A673 (cell line): ENCODE measurements around the gene RSPH9. TPM values are rescaled to one million over a fixed set of nuclear protein-coding genes. Genes with fewer than 3 reads are reported as not detected.

Experiments used
- BruUV-seq: library from RNA; stranded (reverse); fragments of 400-500 nt; replicated peaks from 2 replicates; lab custom pipeline; 2021; lab: Mats Ljungman, UMichigan
- CTCF ChIA-PET: fragments of 300-600 bp; sonication (Branson Sonifier 250); formaldehyde crosslinking; loops from one replicate; lab custom pipeline; 2022; ENCODE audit warnings: antibody characterized with exemption; lab: Charles Lee
- POLR2A ChIA-PET: fragments of 300-600 bp; sonication (Branson Sonifier 250); formaldehyde crosslinking; loops from one replicate; lab custom pipeline; 2022; ENCODE audit warnings: antibody characterized with exemption; ENCODE audit not compliant: low non-redundant PET; lab: Charles Lee
- DNase-seq: peaks from one replicate; pipeline ENCODE4 v3.0.0-alpha.2; 2015; ENCODE audit warnings: low spot score
- H3K27ac ChIP-seq: fragments of 200-600 bp; sonication (generic); 2 replicates; pipeline ENCODE4 v1.5.1; 2016; ENCODE audit warnings: mixed run types, low read depth, mild to moderate bottlenecking, mixed read lengths, antibody characterized with exemption, low read length; ENCODE audit not compliant: poor library complexity, severe bottlenecking
- H3K27me3 ChIP-seq: fragments of 200-600 bp; sonication (generic); replicated peaks from 2 replicates; pipeline ENCODE4 v1.6.1; 2017; ENCODE audit warnings: mixed run types, low read depth, mild to moderate bottlenecking, mixed read lengths, antibody characterized with exemption, low read length; ENCODE audit not compliant: insufficient read depth, poor library complexity
- H3K36me3 ChIP-seq: fragments of 200-600 bp; sonication (generic); 2 replicates; pipeline ENCODE4 v1.6.1; 2016; ENCODE audit warnings: mixed run types, mild to moderate bottlenecking, mixed read lengths, antibody characterized with exemption, low read length; ENCODE audit not compliant: insufficient read depth, poor library complexity, severe bottlenecking
- H3K4me1 ChIP-seq: fragments of 200-600 bp; sonication (generic); 2 replicates; pipeline ENCODE4 v1.6.1; 2017; ENCODE audit warnings: mixed run types, mild to moderate bottlenecking, mixed read lengths, antibody characterized with exemption, low read length; ENCODE audit not compliant: insufficient read depth, poor library complexity, severe bottlenecking
- H3K4me3 ChIP-seq: fragments of 200-600 bp; sonication (generic); 2 replicates; pipeline ENCODE4 v1.5.1; 2016; ENCODE audit warnings: low read depth, mixed run types, mild to moderate bottlenecking, mixed read lengths, low read length; ENCODE audit not compliant: poor library complexity, severe bottlenecking
- H3K9me3 ChIP-seq: fragments of 200-600 bp; sonication (generic); 2 replicates; pipeline ENCODE4 v1.6.1; 2016; ENCODE audit warnings: mixed run types, low read depth, mild to moderate bottlenecking, mixed read lengths, antibody characterized with exemption, low read length; ENCODE audit not compliant: poor library complexity, severe bottlenecking
- EZH2 ChIP-seq: fragments of 200-600 bp; sonication (generic); IDR thresholded peaks from 2 replicates; pipeline ENCODE4 v1.6.1; 2017; ENCODE audit warnings: borderline replicate concordance, low read depth, mild to moderate bottlenecking, mixed read lengths, antibody characterized with exemption, low read length; ENCODE audit not compliant: poor library complexity, severe bottlenecking
- intact Hi-C: fragments of 100-400 bp; cut with micrococcal nuclease; formaldehyde crosslinking; loops from one replicate; pipeline ENCODE4 v1.10.0; 2022; ENCODE audit not compliant: unreplicated experiment
- total RNA-seq: library from RNA; stranded (reverse); gene quantifications from 2 replicates; pipeline ENCODE4 v1.2.3, GENCODE V29; 2021
- TF ChIP-seq, protein P1 (sequence below): fragments of 300-800, 200-600 bp; sonication (generic); conservative IDR thresholded peaks from 2 replicates; pipeline ENCODE4 v1.5.1; 2017; ENCODE audit warnings: low read depth, mild to moderate bottlenecking, antibody characterized with exemption, low read length, moderate library complexity, mixed read lengths

Gene RSPH9
- total RNA-seq, 1 experiment from 2014 or later = 0.11 TPM

DNA sequence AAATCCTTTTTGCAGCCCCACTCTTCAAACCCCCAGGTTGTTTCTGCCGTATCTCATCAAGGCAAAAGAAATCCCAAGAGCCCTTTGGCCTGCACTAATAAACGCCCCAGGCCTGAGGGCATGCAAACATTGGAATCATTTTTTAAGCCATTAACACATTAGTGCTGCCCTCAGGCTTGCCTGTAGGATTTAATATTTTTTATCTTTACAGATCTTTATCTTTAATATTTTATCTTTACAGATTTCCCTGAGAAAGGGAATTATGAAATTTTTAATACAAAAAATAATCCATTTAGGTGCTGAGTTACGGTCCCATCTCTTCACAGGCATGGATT is 30.5 kb upstream of the RSPH9 start:
- intact Hi-C loops = no loop called here
- Histone ChIP-seq H3K9me3 (no peaks in the 10 kb centered on the region), H3K36me3 (peaks cover 42% of the 10 kb centered on the region), H3K27ac (no peak overlapping the region), H3K4me3 (no peak overlapping the region), H3K4me1 (no peaks in the 10 kb centered on the region), H3K27me3 (no peaks in the 10 kb centered on the region)
- DNase-seq = no peak
- BruUV-seq = no TSS peak
- CTCF ChIA-PET = no interaction called here
- TF ChIP-seq, protein P1, sequence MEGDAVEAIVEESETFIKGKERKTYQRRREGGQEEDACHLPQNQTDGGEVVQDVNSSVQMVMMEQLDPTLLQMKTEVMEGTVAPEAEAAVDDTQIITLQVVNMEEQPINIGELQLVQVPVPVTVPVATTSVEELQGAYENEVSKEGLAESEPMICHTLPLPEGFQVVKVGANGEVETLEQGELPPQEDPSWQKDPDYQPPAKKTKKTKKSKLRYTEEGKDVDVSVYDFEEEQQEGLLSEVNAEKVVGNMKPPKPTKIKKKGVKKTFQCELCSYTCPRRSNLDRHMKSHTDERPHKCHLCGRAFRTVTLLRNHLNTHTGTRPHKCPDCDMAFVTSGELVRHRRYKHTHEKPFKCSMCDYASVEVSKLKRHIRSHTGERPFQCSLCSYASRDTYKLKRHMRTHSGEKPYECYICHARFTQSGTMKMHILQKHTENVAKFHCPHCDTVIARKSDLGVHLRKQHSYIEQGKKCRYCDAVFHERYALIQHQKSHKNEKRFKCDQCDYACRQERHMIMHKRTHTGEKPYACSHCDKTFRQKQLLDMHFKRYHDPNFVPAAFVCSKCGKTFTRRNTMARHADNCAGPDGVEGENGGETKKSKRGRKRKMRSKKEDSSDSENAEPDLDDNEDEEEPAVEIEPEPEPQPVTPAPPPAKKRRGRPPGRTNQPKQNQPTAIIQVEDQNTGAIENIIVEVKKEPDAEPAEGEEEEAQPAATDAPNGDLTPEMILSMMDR = no peak
- TF ChIP-seq EZH2 = no peak
- POLR2A ChIA-PET = no interaction called here

DNA sequence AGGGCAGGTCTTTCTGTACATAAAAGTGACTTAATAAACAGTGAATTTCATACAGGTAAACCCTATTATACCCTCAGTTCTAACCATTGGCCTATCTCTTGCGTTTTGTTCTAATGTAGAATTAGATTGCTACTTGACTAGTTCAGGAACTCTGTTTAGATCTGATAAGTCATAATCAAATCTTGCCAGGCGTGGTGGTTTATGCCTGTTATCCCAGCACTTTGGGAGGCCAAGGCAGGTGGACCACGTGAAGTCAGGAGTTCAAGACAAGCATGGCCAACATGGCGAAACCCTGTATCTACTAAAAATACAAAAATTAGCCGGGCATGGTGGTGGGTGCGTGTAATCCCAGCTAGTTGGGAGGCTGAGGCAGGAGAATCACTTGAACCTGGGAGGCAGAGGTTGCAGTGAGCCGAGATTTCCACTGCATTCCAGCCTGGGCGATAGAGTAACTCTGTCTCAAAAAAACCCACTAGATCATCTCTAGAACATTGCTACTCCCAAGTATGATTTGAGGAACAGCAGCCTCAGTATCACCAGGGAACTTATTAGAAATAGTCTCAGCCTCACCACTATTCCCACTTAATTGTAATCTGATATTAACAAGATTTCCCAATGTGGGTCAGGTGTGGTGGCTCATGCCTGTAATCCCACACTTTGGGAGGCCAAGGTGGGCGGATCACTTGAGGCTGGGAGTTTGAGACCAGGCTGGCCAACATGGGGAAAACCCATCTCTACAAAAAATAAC is 27.9 kb upstream of the RSPH9 start:
- CTCF ChIA-PET = no interaction called here

DNA sequence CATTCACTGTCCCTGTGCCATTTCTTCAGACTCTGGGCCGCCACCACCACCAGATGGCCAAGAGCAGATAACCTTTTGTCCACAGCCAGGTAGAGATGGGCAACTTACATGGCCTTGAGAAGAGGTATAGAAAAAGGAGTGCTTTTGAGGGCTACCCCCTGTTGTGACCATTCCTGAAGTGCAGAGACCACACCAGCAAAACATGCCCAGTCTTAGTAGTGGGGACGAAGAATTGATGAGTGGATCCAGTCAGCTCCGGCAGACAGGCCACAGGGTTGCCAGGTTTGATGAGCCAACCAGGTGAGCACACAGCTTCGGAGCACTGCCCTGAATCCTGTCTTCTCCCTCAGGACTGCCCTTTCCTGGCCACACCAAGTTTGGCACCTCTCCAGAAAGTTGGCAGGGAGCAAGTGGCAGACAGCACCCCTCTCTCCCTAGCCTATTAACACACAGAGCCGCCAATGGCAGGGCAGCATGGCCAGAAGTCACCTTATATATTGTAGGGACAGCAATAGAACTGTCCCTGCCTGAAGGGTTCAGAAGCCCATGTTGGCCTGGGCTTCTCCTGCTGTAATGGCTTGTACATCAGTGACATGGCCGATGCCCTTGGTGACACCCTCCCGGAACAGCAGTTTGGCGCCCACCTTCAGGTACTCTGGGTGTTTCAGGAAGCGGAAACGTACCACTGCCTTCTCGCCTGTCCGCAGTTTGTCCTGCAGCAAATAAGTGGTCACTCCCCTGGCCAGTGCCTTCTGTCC is 23.6 kb upstream of the RSPH9 start:
- Histone ChIP-seq H3K27me3 (no peaks in the 10 kb centered on the region), H3K27ac (no peak overlapping the region), H3K9me3 (no peaks in the 10 kb centered on the region), H3K4me3 (no peak overlapping the region), H3K4me1 (no peaks in the 10 kb centered on the region), H3K36me3 (peaks cover 65% of the 10 kb centered on the region)
- intact Hi-C loops = no loop called here
- no peak for TF ChIP-seq EZH2
- TF ChIP-seq, protein P1 = no peak
- CTCF ChIA-PET = no interaction called here
- no peak for DNase-seq
- POLR2A ChIA-PET = no interaction called here
- BruUV-seq = no TSS peak

More for the DNA sequence above, 27.9 kb upstream of the RSPH9 start:
- Histone ChIP-seq H3K27me3 (no peaks in the 10 kb centered on the region), H3K27ac (no peak overlapping the region), H3K4me1 (no peaks in the 10 kb centered on the region), H3K4me3 (no peak overlapping the region), H3K36me3 (peaks cover 47% of the 10 kb centered on the region), H3K9me3 (no peaks in the 10 kb centered on the region)
- intact Hi-C loops = no loop called here
- DNase-seq = no peak
- no TSS peak for BruUV-seq
- POLR2A ChIA-PET = interaction anchor here (0.6 kb wide), 1 partner anchor 23 kb away, joined by 5 read pairs; no protein-coding TSS in a partner anchor
- no peak for TF ChIP-seq EZH2
- TF ChIP-seq, protein P1 = no peak
